ENCODE measurements around the gene SURF4.
"Not testable (repeated sequence)": the region's sequence is repeated elsewhere in the genome, so short reads cannot be mapped to it uniquely, and the experiment has no call there.

The SURF4 gene

GRCh38 chr9:133335924-133336811 lies 39.7 kb downstream of the SURF4 start, which contains the start of gene SURF6:
SURF6 (minus strand) TSS chr9:133336188; CDS start chr9:133336132, 56 bp downstream.
- Histone ChIP-seq H3K4me1 (ENCODE audit: control insufficient read depth, insufficient read depth, low read length) (peaks cover 11% of the 10 kb centered on the region), H3K4me3 (ENCODE audit: insufficient read depth, low read depth, low read length) (peak within 1 kb of the TSS; percentile 83), H3K36me3 (ENCODE audit: control insufficient read depth, insufficient read depth, low read length) (peaks cover 41% of the 10 kb centered on the region), H3K9me3 (ENCODE audit: control insufficient read depth, low read length) (no peaks in the 10 kb centered on the region), H3K27ac (ENCODE audit: insufficient read depth, low read depth, low read length, poor library complexity, severe bottlenecking) (no peak within 1 kb of the TSS), H3K27me3 (ENCODE audit: control insufficient read depth, insufficient read depth, low read length, poor library complexity, severe bottlenecking) (no peaks in the 10 kb centered on the region)
- WGBS, 2 experiments = 7% methylated on average over 70 of the region's 70 CpGs

DNA sequence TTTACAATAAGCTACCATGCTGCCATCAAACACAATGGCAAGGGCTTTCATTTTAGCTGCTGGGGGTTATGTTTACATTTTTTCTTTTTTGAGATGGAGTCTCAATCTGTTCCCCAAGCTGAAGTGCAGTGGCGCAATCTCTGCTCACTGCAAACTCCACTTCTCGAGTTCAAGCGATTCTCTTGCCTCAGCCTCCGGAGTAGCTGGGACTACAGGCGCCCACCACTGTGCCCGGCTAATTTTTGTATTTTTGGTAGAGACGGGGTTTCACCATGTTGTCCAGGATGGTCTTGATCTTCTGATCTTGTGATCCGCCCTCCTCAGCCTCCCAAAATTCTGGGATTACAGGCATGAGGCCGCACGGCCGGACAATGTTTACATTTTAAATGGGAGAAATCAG lies 41.0 kb downstream of the SURF4 start:
- 86 to 89% methylated on average over 11 of the region's 11 CpGs for WGBS, 2 experiments
- not testable (repeated sequence) for H3K27ac ChIP-seq (ENCODE audit: insufficient read depth, low read depth, low read length, poor library complexity, severe bottlenecking); H3K27me3 ChIP-seq (ENCODE audit: control insufficient read depth, insufficient read depth, low read length, poor library complexity, severe bottlenecking); H3K9me3 ChIP-seq (ENCODE audit: control insufficient read depth, low read length)
- Histone ChIP-seq H3K4me1 (ENCODE audit: control insufficient read depth, insufficient read depth, low read length) (peaks cover 11% of the 10 kb centered on the region), H3K4me3 (ENCODE audit: insufficient read depth, low read depth, low read length) (peak overlapping the region; percentile 83), H3K36me3 (ENCODE audit: control insufficient read depth, insufficient read depth, low read length) (peaks cover 34% of the 10 kb centered on the region)

DNA sequence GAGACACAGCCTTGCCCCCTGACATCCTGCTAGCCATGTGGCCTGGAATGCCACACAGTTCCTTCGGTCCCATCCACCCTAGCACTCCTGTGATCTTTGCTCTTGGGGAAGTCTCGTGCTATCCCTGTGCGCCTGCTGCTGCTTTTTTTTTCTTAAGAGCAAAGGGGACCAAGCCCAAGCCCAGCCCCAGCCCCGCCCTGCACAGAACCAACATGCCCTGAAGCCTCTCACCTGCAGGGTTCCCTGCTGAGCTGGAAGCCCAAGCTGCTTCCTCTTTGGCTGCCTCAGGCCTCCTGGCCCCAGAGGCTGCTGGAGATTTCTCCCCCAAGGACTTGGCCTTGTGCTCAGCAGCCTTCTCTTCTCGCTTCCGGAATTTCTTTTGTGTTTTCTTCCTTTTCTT lies 41.7 kb downstream of the SURF4 start:
- H3K36me3 ChIP-seq (ENCODE audit: control insufficient read depth, insufficient read depth, low read length) = peaks cover 33% of the 10 kb centered on the region
- no peaks in the 10 kb centered on the region for H3K9me3 ChIP-seq (ENCODE audit: control insufficient read depth, low read length)

GRCh38 chr9:133333566-133333965 lies 42.3 kb downstream of the SURF4 start:
- WGBS, 2 experiments = 92 to 95% methylated on average over 10 of the region's 10 CpGs
- peaks cover 11% of the 10 kb centered on the region for H3K4me1 ChIP-seq (ENCODE audit: control insufficient read depth, insufficient read depth, low read length)
- H3K9me3 ChIP-seq (ENCODE audit: control insufficient read depth, low read length) = no peaks in the 10 kb centered on the region
- H3K36me3 ChIP-seq (ENCODE audit: control insufficient read depth, insufficient read depth, low read length) = peaks cover 33% of the 10 kb centered on the region
- no peak overlapping the region for H3K4me3 ChIP-seq (ENCODE audit: insufficient read depth, low read depth, low read length)
- no peaks in the 10 kb centered on the region for H3K27me3 ChIP-seq (ENCODE audit: control insufficient read depth, insufficient read depth, low read length, poor library complexity, severe bottlenecking)
- H3K27ac ChIP-seq (ENCODE audit: insufficient read depth, low read depth, low read length, poor library complexity, severe bottlenecking) = no peak overlapping the region

More for the DNA sequence above, 41.7 kb downstream of the SURF4 start:
- Histone ChIP-seq H3K27ac (ENCODE audit: insufficient read depth, low read depth, low read length, poor library complexity, severe bottlenecking) (no peak overlapping the region), H3K4me3 (ENCODE audit: insufficient read depth, low read depth, low read length) (no peak overlapping the region), H3K4me1 (ENCODE audit: control insufficient read depth, insufficient read depth, low read length) (peaks cover 11% of the 10 kb centered on the region), H3K27me3 (ENCODE audit: control insufficient read depth, insufficient read depth, low read length, poor library complexity, severe bottlenecking) (no peaks in the 10 kb centered on the region)
- 83 to 85% methylated on average over 6 of the region's 6 CpGs for WGBS, 2 experiments

- Histone ChIP-seq H3K36me3 (ENCODE audit: control insufficient read depth, insufficient read depth, low read length) (peaks cover 33% of the 10 kb centered on the region), H3K4me3 (ENCODE audit: insufficient read depth, low read depth, low read length) (no peak overlapping the region), H3K4me1 (ENCODE audit: control insufficient read depth, insufficient read depth, low read length) (peaks cover 11% of the 10 kb centered on the region), H3K9me3 (ENCODE audit: control insufficient read depth, low read length) (no peaks in the 10 kb centered on the region), H3K27ac (ENCODE audit: insufficient read depth, low read depth, low read length, poor library complexity, severe bottlenecking) (no peak overlapping the region), H3K27me3 (ENCODE audit: control insufficient read depth, insufficient read depth, low read length, poor library complexity, severe bottlenecking) (no peaks in the 10 kb centered on the region)
- 92 to 94% methylated on average over 11 of the region's 11 CpGs for WGBS, 2 experiments
Measured at GRCh38 chr9:133333011-133333410, 42.8 kb downstream of the SURF4 start.

DNA sequence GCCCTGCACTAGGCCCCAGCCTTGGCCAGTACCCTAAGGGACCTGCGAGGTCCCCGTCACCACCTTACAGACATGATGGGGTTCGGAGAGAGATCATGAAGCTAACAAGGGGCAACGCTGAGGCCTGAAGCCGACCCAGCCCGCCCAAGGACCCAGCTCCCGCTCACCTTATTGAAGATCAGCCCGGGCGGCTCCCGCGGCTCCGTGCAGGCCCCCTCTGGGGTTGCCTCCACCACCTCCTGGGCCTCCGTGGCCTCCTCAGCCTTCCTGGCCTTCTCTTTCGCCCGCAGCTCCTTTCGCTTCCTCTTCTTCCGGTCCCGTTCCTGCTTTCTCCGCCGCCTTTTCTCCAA lies 43.5 kb downstream of the SURF4 start:
- 88 to 92% methylated on average over 20 of the region's 20 CpGs for whole genome bisulfite sequencing, 2 experiments
- peaks cover 11% of the 10 kb centered on the region for H3K4me1 ChIP-seq (ENCODE audit: control insufficient read depth, insufficient read depth, low read length)
- H3K9me3 ChIP-seq (ENCODE audit: control insufficient read depth, low read length) = no peaks in the 10 kb centered on the region
- H3K36me3 ChIP-seq (ENCODE audit: control insufficient read depth, insufficient read depth, low read length) = peaks cover 33% of the 10 kb centered on the region
- no peaks in the 10 kb centered on the region for H3K27me3 ChIP-seq (ENCODE audit: control insufficient read depth, insufficient read depth, low read length, poor library complexity, severe bottlenecking)
- no peak overlapping the region for H3K27ac ChIP-seq (ENCODE audit: insufficient read depth, low read depth, low read length, poor library complexity, severe bottlenecking)
- H3K4me3 ChIP-seq (ENCODE audit: insufficient read depth, low read depth, low read length) = no peak overlapping the region

DNA sequence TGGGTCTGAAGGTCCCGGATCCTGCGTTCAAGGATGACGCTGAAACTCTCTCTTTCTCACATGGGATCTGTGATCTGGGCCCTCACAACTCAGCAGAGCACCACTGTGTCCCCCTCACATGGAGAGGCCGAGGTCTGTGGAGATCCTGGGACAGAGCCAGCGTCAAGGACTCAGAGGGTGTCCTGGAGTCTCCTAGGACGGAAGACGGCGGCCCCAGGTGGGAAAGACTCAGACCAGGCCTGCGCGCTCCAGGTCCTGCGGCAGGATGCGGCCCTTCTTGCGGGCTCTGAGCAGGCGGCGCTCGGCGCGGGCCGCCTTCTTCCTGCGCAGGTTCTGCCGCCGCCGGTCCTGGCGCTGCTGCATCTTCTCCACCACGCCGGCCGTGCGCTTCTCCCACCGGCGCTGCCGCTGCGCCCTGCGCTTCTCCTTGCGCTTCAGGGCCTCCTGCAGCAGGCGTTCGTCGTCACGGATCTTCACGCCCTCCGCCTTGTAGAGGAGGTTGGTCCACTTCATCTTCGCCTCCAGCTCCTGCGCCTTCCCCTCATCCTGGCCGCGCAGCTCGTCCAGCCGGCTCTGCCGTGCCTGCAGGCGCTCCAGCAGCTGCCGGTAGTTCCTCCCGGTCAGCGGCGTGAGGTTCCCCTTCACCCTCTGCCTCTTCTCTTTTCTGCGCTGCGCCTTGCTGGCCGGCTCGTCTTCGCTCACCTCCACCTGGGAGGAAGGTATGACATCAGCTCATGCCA lies 44.0 kb downstream of the SURF4 start:
- WGBS, 2 experiments = 97% methylated on average over 57 of the region's 57 CpGs
- Histone ChIP-seq H3K4me3 (ENCODE audit: insufficient read depth, low read depth, low read length) (no peak overlapping the region), H3K9me3 (ENCODE audit: control insufficient read depth, low read length) (no peaks in the 10 kb centered on the region), H3K27me3 (ENCODE audit: control insufficient read depth, insufficient read depth, low read length, poor library complexity, severe bottlenecking) (no peaks in the 10 kb centered on the region), H3K4me1 (ENCODE audit: control insufficient read depth, insufficient read depth, low read length) (peaks cover 11% of the 10 kb centered on the region), H3K36me3 (ENCODE audit: control insufficient read depth, insufficient read depth, low read length) (peaks cover 33% of the 10 kb centered on the region), H3K27ac (ENCODE audit: insufficient read depth, low read depth, low read length, poor library complexity, severe bottlenecking) (no peak overlapping the region)

GRCh38 chr9:133331221-133331620 lies 44.6 kb downstream of the SURF4 start:
- WGBS, 2 experiments = 93% methylated on average over 19 of the region's 19 CpGs
- no peaks in the 10 kb centered on the region for H3K27me3 ChIP-seq (ENCODE audit: control insufficient read depth, insufficient read depth, low read length, poor library complexity, severe bottlenecking)
- no peak overlapping the region for H3K27ac ChIP-seq (ENCODE audit: insufficient read depth, low read depth, low read length, poor library complexity, severe bottlenecking)
- no peaks in the 10 kb centered on the region for H3K9me3 ChIP-seq (ENCODE audit: control insufficient read depth, low read length)
- H3K4me1 ChIP-seq (ENCODE audit: control insufficient read depth, insufficient read depth, low read length) = peaks cover 8% of the 10 kb centered on the region
- peaks cover 33% of the 10 kb centered on the region for H3K36me3 ChIP-seq (ENCODE audit: control insufficient read depth, insufficient read depth, low read length)
- H3K4me3 ChIP-seq (ENCODE audit: insufficient read depth, low read depth, low read length) = no peak overlapping the region

GRCh38 chr9:133329306-133330156 lies 46.3 kb downstream of the SURF4 start:
- WGBS, 2 experiments = 60 to 61% methylated on average over 20 of the region's 21 CpGs

More at GRCh38 chr9:133329306-133330156, 46.3 kb downstream of the SURF4 start:
- not testable (repeated sequence) for H3K9me3 ChIP-seq (ENCODE audit: control insufficient read depth, low read length); H3K27ac ChIP-seq (ENCODE audit: insufficient read depth, low read depth, low read length, poor library complexity, severe bottlenecking); H3K4me1 ChIP-seq (ENCODE audit: control insufficient read depth, insufficient read depth, low read length); H3K4me3 ChIP-seq (ENCODE audit: insufficient read depth, low read depth, low read length); H3K27me3 ChIP-seq (ENCODE audit: control insufficient read depth, insufficient read depth, low read length, poor library complexity, severe bottlenecking)
- peaks cover 33% of the 10 kb centered on the region for H3K36me3 ChIP-seq (ENCODE audit: control insufficient read depth, insufficient read depth, low read length)

All from ectodermal cell (in vitro differentiated cells).